ENCODE results near the gene ARL6IP5. TPM values are rescaled to one million over a fixed set of nuclear protein-coding genes. Genes with fewer than 3 reads are reported as not detected.

The ARL6IP5 gene
- total RNA-seq, 1 donor from 2014 or later: 193 TPM

- DNase-seq: no peak
- Histone ChIP-seq H3K9me3 (replicated peaks) (no peaks in the 10 kb centered on the region), H3K36me3 (no peaks in the 10 kb centered on the region), H3K4me3 (no peak overlapping the region), H3K27me3 (ENCODE audit: low read depth) (no peaks in the 10 kb centered on the region), H3K4me1 (peaks cover 96% of the 10 kb centered on the region), H3K27ac (replicated peaks) (peak overlapping the region; percentile 96)
- no peak for TF ChIP-seq CTCF (IDR thresholded peaks at IDR 0.05; ENCODE audit: borderline replicate concordance)
- intact Hi-C loops (cut with micrococcal nuclease): no loop called here
Observed at GRCh38 chr3:69082361-69082760, 2.4 kb upstream of the ARL6IP5 start.

- H3K27me3 ChIP-seq (ENCODE audit: low read depth): no peaks in the 10 kb centered on the region
- H3K4me3 ChIP-seq: no peak overlapping the region
- H3K27ac ChIP-seq (replicated peaks): peak overlapping the region; percentile 96
- no peaks in the 10 kb centered on the region for H3K9me3 ChIP-seq (replicated peaks)
- intact Hi-C loops (cut with micrococcal nuclease): no loop called here
- no peak for TF ChIP-seq CTCF (IDR thresholded peaks at IDR 0.05; ENCODE audit: borderline replicate concordance)
- peaks cover 96% of the 10 kb centered on the region for H3K4me1 ChIP-seq
- DNase-seq: no peak
- no peaks in the 10 kb centered on the region for H3K36me3 ChIP-seq
Observed at GRCh38 chr3:69082805-69083204, 1.9 kb upstream of the ARL6IP5 start.

GRCh38 chr3:69085168-69085832 is 563 bp downstream of the ARL6IP5 start:
- TF ChIP-seq CTCF (IDR thresholded peaks at IDR 0.05; ENCODE audit: borderline replicate concordance): no peak
- H3K4me3 ChIP-seq: peak overlapping the region; percentile 92
- H3K27ac ChIP-seq (replicated peaks): peak overlapping the region; percentile 96
- H3K9me3 ChIP-seq (replicated peaks): no peaks in the 10 kb centered on the region
- peak; percentile 50 for DNase-seq
- no peaks in the 10 kb centered on the region for H3K36me3 ChIP-seq
- intact Hi-C loops (cut with micrococcal nuclease): no loop called here
- peaks cover 98% of the 10 kb centered on the region for H3K4me1 ChIP-seq
- no peaks in the 10 kb centered on the region for H3K27me3 ChIP-seq (ENCODE audit: low read depth)

GRCh38 chr3:69085833-69086722 is 1.3 kb downstream of the ARL6IP5 start:
- peak; percentile 88 for DNase-seq
- Histone ChIP-seq H3K27ac (replicated peaks) (peak overlapping the region; percentile 96), H3K4me1 (peaks cover 98% of the 10 kb centered on the region), H3K4me3 (peak overlapping the region; percentile 92), H3K9me3 (replicated peaks) (no peaks in the 10 kb centered on the region), H3K27me3 (ENCODE audit: low read depth) (no peaks in the 10 kb centered on the region), H3K36me3 (peaks cover 5% of the 10 kb centered on the region)
- intact Hi-C loops (cut with micrococcal nuclease): no loop called here
- TF ChIP-seq CTCF (IDR thresholded peaks at IDR 0.05; ENCODE audit: borderline replicate concordance): no peak

- DNase-seq: no peak
- Histone ChIP-seq H3K36me3 (peaks cover 7% of the 10 kb centered on the region), H3K4me1 (peaks cover 98% of the 10 kb centered on the region), H3K4me3 (peak overlapping the region; percentile 92), H3K27me3 (ENCODE audit: low read depth) (no peaks in the 10 kb centered on the region), H3K27ac (replicated peaks) (peak overlapping the region; percentile 96), H3K9me3 (replicated peaks) (no peaks in the 10 kb centered on the region)
- intact Hi-C loops (cut with micrococcal nuclease): no loop called here
- no peak for TF ChIP-seq CTCF (IDR thresholded peaks at IDR 0.05; ENCODE audit: borderline replicate concordance)
Observed at GRCh38 chr3:69087030-69087791, 2.5 kb downstream of the ARL6IP5 start.
